CD4-positive, alpha-beta T cell treated with Interleukin-21 for 1 hour (primary cell): Measurements from ENCODE around the gene MAGI3.
A peak's percentile ranks its signal among the peaks of the same experiment; 100 is the strongest.
"Not testable (repeated sequence)": the region's sequence is repeated elsewhere in the genome, so short reads cannot be mapped to it uniquely, and the experiment has no call there.

Source experiments
- DNase-seq: peaks from one replicate; pipeline ENCODE4 v3.0.0-alpha.2; 2020

Gene MAGI3

DNA sequence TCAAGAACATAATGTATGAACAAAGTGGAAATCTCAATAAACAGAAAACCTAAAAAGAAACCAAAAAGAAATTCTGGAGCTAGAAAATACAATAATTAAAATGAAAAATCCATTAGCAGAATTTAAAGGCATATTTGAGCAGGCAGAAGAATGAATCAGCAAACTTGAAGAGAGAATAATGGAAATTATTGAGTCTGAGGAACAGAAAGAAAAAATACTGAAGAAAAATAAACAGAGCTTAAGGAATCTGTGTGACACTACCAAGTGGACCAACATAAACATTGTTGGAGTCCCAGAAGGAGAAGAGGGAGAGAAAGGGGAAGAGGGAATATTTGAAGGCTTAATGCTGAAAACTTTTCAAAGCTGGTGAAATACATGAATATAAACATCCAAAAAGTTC, 54.5 kb downstream of the MAGI3 start:
- no peak for DNase-seq

DNA sequence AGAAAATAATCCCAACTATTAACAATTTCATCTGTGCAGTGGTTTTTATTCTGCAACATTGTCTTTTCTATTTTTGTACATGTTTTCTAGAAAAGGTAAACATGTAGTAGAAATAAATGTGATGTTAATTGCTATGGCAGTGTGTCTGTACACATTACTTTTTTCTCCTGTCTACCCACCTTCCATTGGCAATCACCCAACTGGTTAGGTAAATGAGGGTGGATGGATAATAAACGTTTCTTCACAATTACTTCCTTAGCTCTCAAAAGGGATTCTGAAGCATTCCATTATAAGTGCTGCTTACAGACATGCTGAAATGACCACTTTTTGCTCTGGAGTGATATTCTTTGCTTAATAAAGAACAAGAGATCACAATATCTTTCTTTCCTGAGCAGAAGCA, 61.4 kb downstream of the MAGI3 start:
- DNase-seq, result no peak

DNA sequence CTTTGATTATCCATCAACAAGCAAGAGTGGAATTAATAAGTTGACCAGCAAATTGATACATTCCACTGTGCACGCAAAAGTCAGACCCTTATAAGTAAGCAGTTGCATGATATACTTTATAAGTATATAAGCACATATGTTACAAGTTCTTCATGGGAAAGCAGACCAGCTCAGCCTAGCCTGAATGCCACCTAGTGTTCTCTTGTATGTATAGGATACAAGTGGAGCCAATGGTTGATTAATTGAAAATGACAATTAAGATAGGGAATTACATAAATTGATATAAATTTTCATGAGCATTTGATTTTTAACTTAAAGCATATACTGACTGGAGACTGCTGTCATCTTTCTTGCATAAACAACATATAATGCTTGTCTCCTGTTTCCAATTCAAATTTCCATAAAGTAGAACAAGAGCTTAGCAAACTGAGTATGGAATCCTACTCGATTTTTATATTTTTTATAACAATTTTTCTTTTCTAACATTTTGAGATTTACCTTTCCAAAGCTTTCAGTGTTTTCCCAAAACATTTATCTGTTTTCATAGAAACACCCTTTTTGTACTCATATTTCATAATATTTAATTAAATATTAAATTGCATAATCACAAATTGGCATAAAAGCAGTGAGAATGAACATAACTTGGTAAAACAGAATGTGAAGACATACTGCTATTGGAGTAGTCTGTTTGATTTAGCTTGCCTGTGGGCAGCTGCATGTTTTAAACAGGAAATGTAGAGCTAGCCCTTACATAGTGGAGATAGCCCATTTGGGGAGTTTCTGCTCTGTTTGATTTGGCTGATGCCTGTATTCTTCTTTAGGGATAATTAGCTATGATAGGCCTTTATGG, 62.8 kb downstream of the MAGI3 start:
- peak; percentile 23 for DNase-seq

DNA sequence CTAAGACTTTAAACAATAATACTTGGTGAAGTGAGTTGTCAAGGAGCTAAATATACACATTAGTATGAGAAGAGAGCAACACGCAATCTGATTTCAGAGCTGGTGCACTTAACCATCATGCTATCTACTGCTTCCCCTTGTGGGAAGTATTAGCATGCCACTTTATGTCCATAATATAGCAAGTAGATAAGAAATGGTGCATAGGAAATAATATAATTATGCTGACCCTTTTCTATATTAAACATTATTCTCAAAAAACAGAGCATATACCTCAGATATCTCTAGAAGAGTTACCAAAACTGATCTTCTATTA, 63.4 kb downstream of the MAGI3 start:
- no peak for DNase-seq

DNA sequence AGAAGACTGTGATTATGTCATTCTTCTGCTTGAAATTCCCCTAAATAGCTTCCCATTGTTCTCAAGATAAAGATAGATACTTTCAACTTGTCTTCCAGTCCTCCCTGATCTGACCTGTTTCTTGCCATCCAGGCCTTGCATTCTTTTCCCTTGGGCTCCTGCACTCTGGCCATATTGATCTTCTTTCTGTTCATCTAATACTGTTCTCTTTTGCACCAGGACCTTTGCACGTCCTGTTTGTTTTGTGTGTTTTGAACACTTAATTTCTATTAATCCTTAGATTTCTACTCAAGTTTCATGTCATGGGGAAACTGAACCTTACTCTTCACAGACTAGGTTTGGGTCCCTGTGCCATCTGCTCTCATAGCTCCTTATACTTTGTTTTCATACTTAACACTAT, 65.1 kb downstream of the MAGI3 start:
- no peak for DNase-seq

DNA sequence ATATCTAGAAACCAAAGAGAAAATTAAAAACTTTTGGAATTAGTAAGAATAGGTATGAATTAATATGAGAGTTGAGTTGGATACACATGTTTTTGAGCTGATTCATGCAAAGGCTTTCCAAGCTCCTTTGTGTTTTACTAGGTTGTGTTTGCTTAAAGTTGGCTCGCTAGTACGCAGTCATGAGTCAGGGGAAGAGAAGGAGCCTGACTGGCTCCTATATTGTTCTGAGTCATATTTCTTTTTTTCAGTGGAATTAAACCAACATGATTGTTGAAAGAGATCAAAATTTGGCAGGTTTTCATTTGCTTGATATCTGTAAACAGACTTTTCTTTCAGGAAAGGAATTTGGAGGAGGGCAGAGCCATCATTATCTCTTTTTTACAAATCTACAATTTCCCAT, 66.7 kb downstream of the MAGI3 start:
- DNase-seq, result no peak

DNA sequence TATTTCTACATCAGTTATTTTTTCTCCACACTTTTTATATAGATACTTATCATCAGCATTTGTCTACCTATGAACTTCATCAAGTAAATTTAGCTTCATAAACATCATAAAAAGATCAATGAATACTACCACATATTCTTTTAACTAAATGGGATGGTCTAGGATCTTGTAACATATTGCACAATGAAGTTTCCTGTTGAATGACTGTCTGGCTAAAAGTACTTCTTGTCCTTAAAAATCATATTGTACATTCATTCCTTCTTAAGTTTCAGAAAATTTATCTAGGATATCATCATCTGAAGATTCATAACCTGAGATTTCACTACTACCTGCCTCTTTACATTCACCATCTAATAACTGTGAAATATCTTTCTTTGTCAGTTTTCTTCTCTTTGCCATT, 69.0 kb downstream of the MAGI3 start:
- no peak for DNase-seq

DNA sequence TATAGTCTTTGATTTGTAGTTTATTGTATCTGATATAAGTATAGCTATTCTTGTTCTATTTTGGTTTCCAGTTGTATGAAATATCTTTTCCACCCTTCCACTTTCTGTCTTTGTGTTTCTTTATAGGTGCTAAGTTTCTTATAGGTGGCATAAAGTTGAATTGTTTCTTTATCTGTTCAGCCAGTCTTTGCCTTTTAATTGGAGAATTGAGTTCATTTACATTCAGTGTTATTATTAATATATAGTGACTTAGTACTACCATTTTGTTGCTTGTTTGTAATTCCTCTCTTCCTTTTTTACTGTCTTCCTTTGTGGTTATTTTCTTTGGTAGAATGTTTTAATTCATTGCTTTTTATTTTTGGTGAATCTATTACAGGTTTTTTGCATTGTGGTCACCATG, 77.7 kb downstream of the MAGI3 start:
- DNase-seq, result no peak

DNA sequence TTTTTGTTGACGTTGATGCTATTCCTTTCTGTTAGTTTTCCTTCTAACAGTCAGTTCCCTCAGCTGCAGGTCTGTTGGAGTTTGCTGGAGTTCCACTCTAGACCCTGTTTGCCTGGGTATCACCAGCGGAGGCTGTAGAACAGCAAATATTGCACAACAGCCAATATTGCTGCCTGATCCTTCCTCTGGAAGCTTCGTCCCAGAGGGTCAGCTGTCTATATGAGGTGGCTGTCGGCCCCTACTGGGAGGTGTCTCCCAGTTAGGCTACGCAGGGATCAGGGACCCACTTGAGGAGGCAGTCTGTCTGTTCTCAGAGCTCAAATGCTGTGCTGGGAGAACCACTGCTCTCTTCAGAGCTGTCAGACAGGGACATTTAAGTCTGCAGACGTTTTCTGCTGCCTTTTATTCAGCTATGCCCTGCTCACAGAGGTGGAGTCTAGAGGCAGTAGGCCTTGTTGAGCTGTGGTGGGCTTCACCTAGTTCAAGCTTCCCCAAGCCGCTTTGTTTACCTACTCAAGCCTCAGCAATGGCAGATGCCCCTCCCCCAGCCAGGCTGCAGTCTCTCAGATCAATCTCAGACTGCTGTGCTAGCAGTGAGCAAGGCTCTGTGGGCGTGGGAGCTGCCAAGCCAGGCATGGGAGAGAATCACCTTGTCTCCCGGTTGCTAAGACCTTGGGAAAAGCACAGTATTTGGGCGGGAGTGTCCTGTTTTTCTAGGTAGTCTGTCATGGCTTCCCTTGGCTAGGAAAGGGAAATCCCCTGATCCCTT, 88.3 kb downstream of the MAGI3 start:
- DNase-seq, result not testable (repeated sequence)

DNA sequence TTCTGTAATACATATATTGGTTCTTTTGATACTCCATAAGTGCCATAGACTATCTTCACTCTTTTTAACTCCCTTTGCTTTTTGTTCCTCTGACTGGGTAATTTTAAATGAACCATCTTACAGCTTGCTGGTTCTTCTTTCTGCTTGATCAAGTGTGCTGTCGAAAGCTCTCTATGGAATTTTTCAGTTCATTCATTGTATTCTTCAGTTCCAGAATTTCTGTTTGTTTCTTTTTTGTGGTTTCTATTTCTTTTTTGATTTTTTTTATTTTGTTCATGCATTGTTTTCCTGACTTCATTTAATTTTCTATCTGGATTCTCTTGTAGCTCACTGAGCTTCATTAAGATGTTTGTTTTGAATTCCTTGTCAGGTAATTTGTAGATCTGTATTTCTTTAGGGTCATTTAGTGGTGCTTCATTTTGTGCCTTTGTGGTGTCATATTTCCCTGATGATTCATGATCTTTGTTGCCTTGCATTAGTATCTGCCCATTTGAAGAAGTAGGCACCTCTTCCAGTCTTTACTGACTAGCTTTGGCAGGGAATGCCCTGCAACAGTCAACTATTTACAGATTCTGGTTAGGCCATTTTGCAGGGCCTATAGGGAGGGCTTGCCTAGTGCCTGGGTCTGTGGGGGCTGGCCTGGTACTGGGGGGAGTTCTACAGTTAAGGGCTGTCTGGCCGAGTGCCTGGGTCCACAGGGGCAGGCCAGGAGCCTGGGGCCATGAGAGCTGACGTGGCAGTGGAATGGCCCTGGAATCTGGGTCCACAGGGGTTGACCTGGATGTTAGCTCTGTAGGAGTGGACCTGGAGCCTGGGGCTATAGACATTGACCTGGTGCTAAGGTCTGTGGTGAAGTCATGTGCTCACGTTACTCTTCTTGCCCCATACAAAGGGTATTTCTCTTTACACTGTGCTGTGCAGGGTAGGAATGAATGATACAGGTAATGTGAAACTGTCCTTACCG, 89.7 kb downstream of the MAGI3 start:
- DNase-seq, result no peak

DNA sequence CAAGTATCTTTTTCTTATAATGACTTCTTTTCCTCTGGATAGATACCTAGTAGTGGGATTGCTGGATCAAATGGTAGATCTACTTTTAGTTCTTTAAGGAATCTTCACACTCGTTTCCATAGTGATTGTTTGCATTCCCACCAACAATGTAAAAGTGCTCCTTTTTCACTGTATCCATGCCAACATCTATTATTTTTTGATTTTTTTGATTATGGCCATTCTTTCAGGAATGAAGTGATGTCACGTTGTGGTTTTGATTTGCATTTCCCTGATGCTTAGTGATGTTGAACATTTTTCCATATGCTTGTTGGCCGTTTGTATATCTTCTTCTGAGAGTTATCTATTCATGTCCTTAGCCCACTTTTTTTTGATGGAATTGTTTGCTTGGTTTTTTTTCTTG, 94.8 kb downstream of the MAGI3 start:
- not testable (repeated sequence) for DNase-seq

DNA sequence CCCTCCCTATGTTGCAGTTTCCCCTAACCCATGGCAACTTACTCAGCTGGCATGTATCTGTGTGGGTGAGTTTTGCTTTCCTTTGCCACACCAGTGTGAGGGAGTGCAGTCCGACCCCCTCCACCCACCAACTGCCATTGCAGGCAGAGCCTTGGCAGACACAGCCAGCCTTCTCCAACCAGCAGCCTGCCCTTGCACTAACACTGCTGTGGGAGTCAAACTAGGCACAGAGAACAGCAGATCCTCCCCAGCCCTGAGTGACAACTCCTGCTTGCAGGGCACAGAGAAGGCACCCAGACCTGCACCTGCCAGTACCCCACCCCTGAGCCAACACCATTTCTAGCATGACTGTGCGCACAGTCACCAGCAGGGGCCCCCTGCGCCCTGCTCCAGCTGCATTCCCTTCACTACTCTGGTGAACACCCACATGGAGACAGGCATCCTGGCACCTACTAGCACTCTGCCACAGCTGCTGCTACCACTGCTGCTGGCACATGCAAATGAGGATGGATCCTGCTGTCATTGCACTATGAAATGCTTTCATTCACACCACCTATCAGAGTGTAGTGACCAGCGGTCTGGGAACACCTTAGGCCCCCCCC, 98.4 kb downstream of the MAGI3 start:
- DNase-seq, result no peak

DNA sequence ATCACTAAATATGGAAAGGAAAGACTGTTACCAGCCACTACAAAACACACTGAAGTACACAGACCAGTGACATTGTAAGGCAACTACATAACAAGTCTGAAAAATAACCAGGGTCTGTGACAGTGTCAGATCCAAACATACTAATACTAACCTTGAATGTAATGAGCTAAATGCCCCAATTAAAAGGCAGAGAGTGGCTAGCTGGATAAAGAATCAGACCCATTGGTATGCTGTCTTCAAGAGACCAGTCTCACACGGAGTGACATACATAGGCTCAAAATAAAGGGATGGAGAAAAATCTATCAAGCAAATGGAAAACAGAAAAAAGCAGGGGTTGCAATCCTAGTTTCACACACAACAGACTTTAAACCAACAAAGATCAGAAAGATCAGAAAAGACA, 100.1 kb downstream of the MAGI3 start:
- no peak for DNase-seq

DNA sequence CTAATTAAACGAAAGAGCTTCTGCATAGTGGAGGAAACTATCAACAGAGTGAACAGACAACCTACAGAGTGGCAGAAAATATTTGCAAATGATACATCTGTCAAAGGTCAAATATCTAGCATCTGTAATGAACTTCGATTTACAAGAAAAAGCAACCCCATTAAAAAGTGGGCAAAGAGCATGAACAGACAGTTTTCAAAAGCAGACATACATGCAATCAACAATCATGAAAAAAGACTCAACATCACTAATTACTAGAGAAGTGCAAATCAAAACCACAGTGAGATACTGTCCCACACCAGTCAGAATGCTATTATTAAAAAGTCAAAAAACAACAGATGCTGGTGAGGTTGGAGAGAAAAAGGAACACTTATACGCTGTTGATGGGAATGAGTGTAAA, 103.2 kb downstream of the MAGI3 start:
- no peak for DNase-seq

DNA sequence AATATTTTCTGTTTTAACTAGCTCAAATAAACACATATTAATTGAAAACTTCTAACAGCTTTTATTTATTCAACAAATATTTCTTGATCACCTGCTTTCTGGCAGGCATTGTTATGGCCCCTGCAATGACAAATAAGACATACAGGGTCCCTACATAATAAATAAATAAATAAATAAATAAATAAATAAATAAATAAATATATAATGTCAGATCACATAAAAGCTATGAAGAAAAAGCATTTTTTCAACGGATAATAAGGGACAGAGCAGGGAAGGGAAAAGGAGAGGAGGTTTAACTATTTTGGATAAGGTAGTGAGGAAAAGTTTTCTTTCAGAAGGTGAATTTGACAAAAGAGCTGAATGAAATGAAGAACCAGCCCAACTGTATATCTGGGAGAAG, 115.0 kb downstream of the MAGI3 start:
- DNase-seq, result no peak

DNA sequence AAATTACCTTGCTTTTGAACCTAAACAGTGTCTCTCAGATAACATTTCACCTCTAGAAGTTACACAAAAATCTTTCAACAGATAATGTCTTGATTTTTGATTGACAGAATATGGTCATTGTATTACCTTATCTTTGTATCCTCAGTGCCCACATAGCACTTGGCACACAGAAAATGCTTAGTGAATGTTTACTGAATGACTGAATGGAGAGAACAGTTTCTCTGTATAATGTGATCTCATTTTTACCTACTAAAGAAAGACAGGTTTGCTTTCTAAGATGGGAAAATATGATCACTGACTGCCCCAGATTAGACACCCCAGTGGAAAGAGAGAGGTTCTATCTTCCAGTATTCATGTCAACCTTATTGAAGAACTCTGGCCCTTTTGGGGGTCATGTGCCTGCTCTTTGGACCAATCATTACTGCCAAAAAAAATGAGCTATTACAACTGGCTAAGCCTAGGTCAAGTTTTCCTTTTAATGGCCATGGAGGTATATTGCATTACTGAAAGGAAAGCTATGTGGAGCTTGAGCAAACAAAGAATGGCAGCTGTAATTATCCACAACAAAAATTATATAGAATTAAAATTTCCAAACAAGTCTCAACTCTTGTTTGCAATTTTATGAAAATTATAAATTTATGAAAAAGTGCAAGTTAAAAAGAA, 117.4 kb downstream of the MAGI3 start:
- DNase-seq, result no peak

DNA sequence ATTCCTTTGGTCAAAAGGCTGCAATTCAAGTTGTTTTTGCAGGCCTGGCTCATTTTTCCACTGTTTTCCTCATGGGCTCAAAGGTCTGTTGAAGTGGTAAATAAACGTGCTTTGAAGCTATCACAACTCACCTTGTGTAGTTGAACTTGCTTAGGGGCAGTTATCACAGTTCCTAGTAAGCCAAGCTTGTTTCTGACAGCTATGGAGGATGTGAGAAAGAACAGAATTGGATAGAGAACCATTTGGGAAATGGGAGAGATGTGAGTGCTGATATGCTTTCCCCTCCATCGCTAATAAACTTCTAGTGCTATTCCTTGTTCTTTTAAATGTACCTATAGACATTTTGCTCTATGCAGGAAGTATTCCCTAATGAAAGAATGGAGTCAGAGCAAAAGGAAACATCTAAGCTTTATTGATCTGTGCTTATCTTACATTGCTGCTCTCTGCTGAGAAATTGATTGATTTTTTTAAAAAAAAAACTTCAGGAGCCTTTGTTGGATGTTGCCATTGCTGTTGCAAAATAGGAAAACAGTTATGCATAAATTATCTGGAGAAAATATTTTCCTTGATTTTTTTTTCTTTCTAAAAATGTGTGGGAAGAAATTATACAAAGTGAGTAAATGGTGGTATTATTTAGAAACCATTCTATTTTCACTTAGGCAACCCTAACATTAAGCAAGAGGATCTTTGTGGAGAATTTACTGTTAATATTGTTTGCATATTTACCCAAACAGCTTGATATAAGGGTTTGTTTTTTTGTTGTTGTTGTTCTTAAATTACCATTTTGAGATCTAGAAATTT, 118.2 kb downstream of the MAGI3 start:
- DNase-seq, result no peak

DNA sequence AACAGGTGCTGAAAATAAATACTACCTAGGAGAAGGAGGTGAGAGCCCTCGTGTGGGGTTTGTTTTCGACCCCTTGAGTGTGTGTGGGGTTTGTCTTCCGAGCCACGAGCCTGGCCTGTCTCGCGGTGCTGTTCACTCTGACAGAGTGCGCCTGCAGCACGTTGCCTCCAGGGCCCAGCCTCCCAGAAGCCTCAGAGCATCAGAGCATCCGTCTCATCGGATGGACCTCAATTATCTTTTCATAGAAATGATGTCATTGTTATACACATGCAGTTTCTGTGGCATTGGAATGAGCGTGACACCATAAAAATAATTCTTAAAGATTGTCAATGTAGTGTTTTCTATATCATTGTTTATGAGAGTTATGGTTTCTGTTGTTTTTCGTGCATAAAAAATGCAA, 119.5 kb downstream of the MAGI3 start:
- DNase-seq, result not testable (repeated sequence)

DNA sequence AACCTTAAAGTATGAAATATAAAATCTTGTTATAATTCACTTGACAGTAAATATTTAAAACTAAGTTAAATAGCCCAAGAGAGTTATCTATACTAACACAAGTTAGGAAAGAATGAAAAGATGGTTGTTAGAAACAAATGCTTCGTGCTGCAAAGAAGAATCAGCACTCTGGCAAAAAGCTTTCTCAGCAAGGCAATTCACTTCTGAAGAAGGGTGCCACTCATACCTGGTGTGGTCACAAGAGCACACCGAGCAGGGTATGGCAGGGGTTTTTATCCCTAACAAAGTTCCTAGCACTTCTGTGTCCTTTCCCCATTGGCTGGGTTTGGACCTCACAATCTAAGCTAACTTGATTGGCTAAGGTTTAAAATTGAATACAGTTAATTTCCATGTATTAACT, 121.0 kb downstream of the MAGI3 start:
- DNase-seq, result no peak

DNA sequence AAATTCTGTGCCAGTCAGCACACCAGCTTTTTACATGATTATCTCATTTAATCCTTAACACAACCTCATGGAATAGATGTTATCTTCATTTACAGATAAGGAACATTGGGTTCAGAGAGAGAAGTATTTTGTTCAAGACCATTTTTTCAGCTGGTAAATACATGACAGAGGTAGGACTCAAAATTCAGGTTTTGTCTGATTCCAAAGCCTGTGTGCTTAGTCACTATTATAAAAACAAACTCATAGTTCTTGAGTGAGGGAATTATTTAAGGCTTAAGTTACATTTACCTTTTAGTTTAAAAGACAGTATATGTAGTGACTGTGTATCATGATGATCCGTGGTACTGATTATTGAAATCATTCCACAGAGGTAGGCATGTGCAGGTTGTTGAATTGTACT, 125.2 kb downstream of the MAGI3 start:
- no peak for DNase-seq

DNA sequence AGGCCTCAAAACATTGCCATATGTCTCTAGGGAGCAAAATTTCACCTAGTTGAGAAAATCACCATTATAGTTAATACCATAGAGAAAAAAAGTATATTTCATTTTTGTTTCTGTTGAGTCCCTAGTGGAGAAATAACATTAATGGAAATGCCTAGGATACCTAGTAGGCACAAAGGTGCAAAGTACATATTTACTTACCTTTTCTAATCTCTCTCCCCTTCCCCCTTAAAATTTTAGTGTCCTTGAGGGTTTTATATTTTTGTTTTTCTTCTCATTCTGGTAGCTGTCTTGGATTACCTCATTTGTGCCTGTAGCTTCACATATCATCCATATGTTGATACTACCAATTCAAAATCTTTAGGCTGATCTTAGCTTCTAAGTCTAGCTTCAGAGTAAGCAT, 127.0 kb downstream of the MAGI3 start:
- DNase-seq, result no peak

DNA sequence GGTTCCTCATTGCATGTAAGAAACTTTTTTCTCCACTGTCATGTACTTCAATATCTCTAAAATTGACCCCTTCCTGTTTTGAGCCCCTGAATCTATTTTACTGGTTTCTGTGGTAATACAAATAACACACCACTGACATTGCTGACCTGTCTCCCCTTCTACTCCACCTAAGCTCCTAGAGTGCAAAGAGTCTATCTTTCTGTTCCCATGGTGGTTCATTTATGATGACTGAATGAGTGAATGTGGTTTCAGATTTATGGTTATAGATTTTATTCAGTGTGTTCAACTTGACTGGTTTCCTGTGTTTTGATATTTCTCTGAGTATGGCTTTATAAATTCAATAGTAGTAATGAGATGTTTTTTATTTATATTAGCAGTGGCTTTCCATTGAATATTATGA, 127.7 kb downstream of the MAGI3 start:
- no peak for DNase-seq
